HepG2 (cell line): ENCODE results near the gene S100A5. TPM values are rescaled to one million over a fixed set of nuclear protein-coding genes. Genes with fewer than 3 reads are reported as not detected.
"Not testable (repeated sequence)": the region's sequence is repeated elsewhere in the genome, so short reads cannot be mapped to it uniquely, and the experiment has no call there.

Source experiments
- ATAC-seq: fragments of 200-7000 bp; cut with Tn5 transposase; 3 replicates; pipeline ENCODE4 v1.9.1; 2020; ENCODE audit warnings: mild to moderate bottlenecking, moderate library complexity
- BruUV-seq: library from RNA; stranded (reverse); fragments of 400-500 nt; replicated peaks from 2 replicates; lab custom pipeline; 2021; lab: Mats Ljungman, UMichigan
- CTCF ChIA-PET: fragments of 300-600 bp; formaldehyde crosslinking; extraction: SDS; loops from one replicate; lab custom pipeline; 2021; ENCODE audit warnings: low total read pairs, inconsistent platforms, low intra/inter-chr PET ratio; lab: Yijun Ruan, JAX
- POLR2A ChIA-PET: fragments of 350-600 bp; sonication (Branson Sonifier 250); formaldehyde crosslinking; loops from one replicate; lab custom pipeline; 2020; ENCODE audit warnings: antibody characterized with exemption, inconsistent platforms; lab: Yijun Ruan, JAX
- DNase-seq: peaks from one replicate; pipeline ENCODE4 v3.0.0-alpha.2; 2015; ENCODE audit warnings: low spot score
- FAIRE-seq: peaks from 3 replicates; lab custom pipeline; 2011; peaks lifted over from hg19 to GRCh38; lab: Jason Lieb, UNC
- H2AFZ ChIP-seq: one replicate; pipeline ENCODE4 v1.6.1; 2011; ENCODE audit warnings: low read length, inconsistent platforms
- H3K27ac ChIP-seq: fragments of 300-600 bp; 3 replicates; pipeline ENCODE4 v1.8.0; 2011; ENCODE audit warnings: mixed run types, mild to moderate bottlenecking, mixed read lengths, low read length, inconsistent platforms; ENCODE audit not compliant: insufficient read depth; ENCODE audit errors: extremely low read length
- H3K27me3 ChIP-seq, 2 experiments: fragments of 200-600 bp in 1 of 2; 2 replicates in 1 of 2; 3 replicates in 1 of 2; pipeline versions ENCODE4 v1.6.0 to v1.8.0; 2011; ENCODE audit warnings: low read length in 2 of 2, mild to moderate bottlenecking in 2 of 2, moderate library complexity in 2 of 2, inconsistent platforms in 1 of 2; ENCODE audit not compliant: insufficient read depth in 2 of 2, control insufficient read depth in 1 of 2
- H3K36me3 ChIP-seq, 2 experiments: fragments of 200-600 bp in 1 of 2; replicated peaks in 1 of 2; 2 replicates in 1 of 2; 3 replicates in 1 of 2; pipeline versions ENCODE4 v1.5.1 to v1.8.0; 2011; ENCODE audit warnings: low read length in 2 of 2, inconsistent platforms in 1 of 2; ENCODE audit not compliant: insufficient read depth in 2 of 2, control insufficient read depth in 1 of 2
- H3K4me1 ChIP-seq: 2 replicates; pipeline ENCODE4 v1.5.1; 2012; ENCODE audit warnings: low read length, inconsistent platforms; ENCODE audit not compliant: insufficient read depth
- H3K4me2 ChIP-seq: 2 replicates; pipeline ENCODE4 v1.6.0; 2011; ENCODE audit warnings: low read depth, low read length, inconsistent platforms
- H3K4me3 ChIP-seq, 3 experiments: fragments of 200-600 bp in 1 of 3; sonication (generic), shearing (Covaris generic) in 1 of 3; replicated peaks in 1 of 3; 2 replicates each; pipeline ENCODE4 v1.5.1; 2011 to 2016; ENCODE audit warnings: low read length in 3 of 3, inconsistent platforms in 2 of 3, low read depth in 2 of 3, mild to moderate bottlenecking in 2 of 3, control low read depth in 1 of 3, mixed read lengths in 1 of 3; ENCODE audit not compliant: insufficient read depth in 1 of 3
- H3K79me2 ChIP-seq: one replicate; pipeline ENCODE4 v1.6.1; 2011; ENCODE audit warnings: low read length, inconsistent platforms; ENCODE audit not compliant: insufficient read depth
- H3K9ac ChIP-seq: 2 replicates; pipeline ENCODE4 v1.6.0; 2011; ENCODE audit warnings: mild to moderate bottlenecking, low read depth, low read length, inconsistent platforms; ENCODE audit not compliant: insufficient read depth
- H3K9me3 ChIP-seq: 2 replicates; pipeline ENCODE4 v1.5.1; 2012; ENCODE audit warnings: mild to moderate bottlenecking, low read length
- H4K20me1 ChIP-seq: 2 replicates; pipeline ENCODE4 v1.6.0; 2011; ENCODE audit warnings: inconsistent platforms, mild to moderate bottlenecking, low read length, moderate library complexity; ENCODE audit not compliant: insufficient read depth
- CREB1 ChIP-seq, 2 experiments: fragments of 450-650 bp in 1 of 2; IDR thresholded peaks; 2 replicates each; pipeline ENCODE4 v1.6.1; 2016 to 2017; ENCODE audit warnings: control low read depth in 1 of 2, mild to moderate bottlenecking in 1 of 2, missing compliant biosample characterization in 1 of 2, missing genetic modification characterization in 1 of 2
- HNF4G ChIP-seq, 2 experiments: sonication (generic) in 1 of 2; formaldehyde crosslinking in 1 of 2; IDR thresholded peaks; 2 replicates each; pipeline versions ENCODE4 v1.4.0 to v1.6.1; 2011 to 2020; ENCODE audit warnings: borderline replicate concordance in 2 of 2, low read depth in 2 of 2, mild to moderate bottlenecking in 2 of 2, low read length in 1 of 2, missing genetic modification reagents in 1 of 2, moderate library complexity in 1 of 2
- NFYB ChIP-seq: sonication (generic); formaldehyde crosslinking; IDR thresholded peaks from 2 replicates; pipeline ENCODE4 v1.4.0; 2020; ENCODE audit warnings: missing genetic modification reagents
- NFYC ChIP-seq: IDR thresholded peaks from 2 replicates; pipeline ENCODE4 v1.6.1; 2016; ENCODE audit warnings: missing genetic modification reagents, missing compliant biosample characterization
- RAD21 ChIP-seq: fragments of 450-650 bp; formaldehyde crosslinking; IDR thresholded peaks from 2 replicates; pipeline ENCODE4 v1.5.0; 2020; ENCODE audit warnings: mild to moderate bottlenecking
- WGBS: methylation state at CpG from one replicate; pipeline ENCODE4 v1.1.6; 2017; ENCODE audit warnings: low lambda C conversion rate; 5-methylcytosine and 5-hydroxymethylcytosine counted together
- in situ Hi-C: cut with HindIII; loops from 2 replicates; pipeline ENCODE4 v1.10.0; 2017; ENCODE audit warnings: low pct_unique_long_range_greater_than_20kb; ENCODE audit not compliant: extremely low pct_ligation_motif_present
- intact Hi-C: fragments of 100-400 bp; cut with micrococcal nuclease; formaldehyde crosslinking; loops from one replicate; pipeline ENCODE4 v1.10.0; 2022; ENCODE audit not compliant: unreplicated experiment
- polyA plus RNA-seq, 8 experiments: library from polyadenylated mRNA; depleted of rRNA in 3 of 8; stranded (reverse) in 7 of 8; unstranded in 1 of 8; fragments of >200 nt; fragmentation: Illumina TruSeq in 4 of 8; extraction: Trizol in 4 of 8; gene quantifications; 2 replicates each; pipeline versions ENCODE4 v1.2.1 to v1.2.3, GENCODE V29; 2011 to 2016; ENCODE audit warnings: low read depth in 4 of 8, missing spikeins in 1 of 8, mixed read lengths in 1 of 8; ENCODE audit not compliant: insufficient read depth in 1 of 8
- total RNA-seq, 5 experiments: library from RNA; depleted of rRNA; stranded (reverse); fragments of >200 nt; fragmentation: Illumina TruSeq; extraction: Trizol; gene quantifications; 2 replicates each; pipeline ENCODE4 v1.2.3, GENCODE V29; 2016; ENCODE audit warnings: low read depth in 1 of 5

S100A5 gene
- total and polyA plus RNA-seq, 2 of the 13 experiments (the other 11 are each of a cell fraction or from before 2014, with no cell fraction given): not detected

- no TSS peak for BruUV-seq
- 37% methylated on average over 2 of the region's 3 CpGs for WGBS
These were observed 15.5 kb downstream of the S100A5 start for GRCh38 chr1:153525088-153525728.

GRCh38 chr1:153522353-153523048 is 18.2 kb downstream of the S100A5 start:
- H3K36me3 ChIP-seq, H3K9me3 ChIP-seq, H3K27ac ChIP-seq, H3K79me2 ChIP-seq, BruUV-seq, H2AFZ ChIP-seq, intact Hi-C loops, H3K4me3 ChIP-seq, H3K27me3 ChIP-seq, H3K4me2 ChIP-seq, CTCF ChIA-PET: not testable (repeated sequence)
- POLR2A ChIA-PET: interaction anchor here (1.1 kb wide), 1 partner anchor 23 kb away, joined by 4 read pairs; the partner anchor contains the start of gene S100A4
- 62% methylated on average over 12 of the region's 14 CpGs for WGBS
- TF ChIP-seq NFYB (CRISPR knock-in tag) (peak; percentile 70), NFYC (CRISPR knock-in tag) (peak; percentile 51)
- TF ChIP-seq, all 625 proteins: peak for 2; not testable (repeated sequence) for 623
- FAIRE-seq, DNase-seq, H4K20me1 ChIP-seq, in situ Hi-C loops, H3K9ac ChIP-seq, ATAC-seq: not testable (repeated sequence)
- peaks cover 21% of the 10 kb centered on the region for H3K4me1 ChIP-seq

More at GRCh38 chr1:153525088-153525728, 15.5 kb downstream of the S100A5 start:
- CTCF ChIA-PET: no interaction called here
- Histone ChIP-seq H3K79me2 (no peaks in the 10 kb centered on the region), H3K9ac (no peak overlapping the region), H3K4me2 (no peak overlapping the region), H3K9me3 (no peaks in the 10 kb centered on the region), H4K20me1 (no peaks in the 10 kb centered on the region), H3K4me3 (no peak overlapping the region), H3K27me3 (no peaks in the 10 kb centered on the region), H3K36me3 (no peaks in the 10 kb centered on the region), H3K4me1 (peaks cover 21% of the 10 kb centered on the region), H3K27ac (no peak overlapping the region), H2AFZ (peak overlapping the region; percentile 1)
- DNase-seq (no peak), ATAC-seq (no peak; the same call in 2 of the 3 replicates), FAIRE-seq (no peak)
- in situ Hi-C loops (no loop called here), intact Hi-C loops (no loop called here)
- TF ChIP-seq HNF4G (IDR thresholded peaks at IDR 0.05; ENCODE audit: borderline replicate concordance, low read depth, low read length) (no peak), HNF4G (CRISPR knock-in tag; IDR thresholded peaks at IDR 0.05; ENCODE audit: borderline replicate concordance, low read depth) (no peak), RAD21 (no peak), CREB1 (IDR thresholded peaks at IDR 0.05) (no peak), CREB1 (CRISPR knock-in tag; IDR thresholded peaks at IDR 0.05) (no peak)
- POLR2A ChIA-PET: interaction anchor here (0.8 to 2.0 kb wide), 2 partner anchors 11 to 203 kb away, joined by 3 to 6 read pairs; partner anchors contain the start of genes INTS3 and S100A6

GRCh38 chr1:153521808-153522207 is 18.9 kb downstream of the S100A5 start:
- FAIRE-seq, intact Hi-C loops, H3K27ac ChIP-seq, in situ Hi-C loops, H3K4me3 ChIP-seq, CTCF ChIA-PET, DNase-seq, H3K9me3 ChIP-seq, H3K4me2 ChIP-seq, H3K27me3 ChIP-seq, BruUV-seq, H3K36me3 ChIP-seq, H2AFZ ChIP-seq, POLR2A ChIA-PET, H4K20me1 ChIP-seq, ATAC-seq, H3K9ac ChIP-seq, H3K79me2 ChIP-seq: not testable (repeated sequence)
- 97% methylated on average over 14 of the region's 37 CpGs for WGBS
- H3K4me1 ChIP-seq: peaks cover 18% of the 10 kb centered on the region
